Neuronal stem cell (in vitro differentiated cells): ENCODE measurements around the gene ISM1.

Source experiments
- DNase-seq: peaks from one replicate; pipeline ENCODE4 v3.0.0-alpha.2; 2013; ENCODE audit warnings: low spot score
- H2AFZ ChIP-seq: one replicate; pipeline ENCODE4 v1.6.1; 2013; ENCODE audit warnings: mild to moderate bottlenecking, low read length, inconsistent platforms
- H2AK5ac ChIP-seq: 2 replicates; pipeline ENCODE4 v1.6.1; 2013; ENCODE audit warnings: low read depth, mild to moderate bottlenecking, inconsistent platforms, low read length, moderate library complexity, mixed read lengths
- H2BK120ac ChIP-seq: 2 replicates; pipeline ENCODE4 v1.6.1; 2013; ENCODE audit warnings: low read depth, mild to moderate bottlenecking, inconsistent platforms, low read length, moderate library complexity, mixed read lengths
- H2BK12ac ChIP-seq: one replicate; pipeline ENCODE4 v1.6.1; 2013; ENCODE audit warnings: low read length, inconsistent platforms
- H2BK15ac ChIP-seq: 2 replicates; pipeline ENCODE4 v1.6.1; 2013; ENCODE audit warnings: mild to moderate bottlenecking, low read length, inconsistent platforms, mixed read lengths
- H2BK5ac ChIP-seq: one replicate; pipeline ENCODE4 v1.6.1; 2013; ENCODE audit warnings: inconsistent platforms, mild to moderate bottlenecking, low read length, moderate library complexity
- H3K14ac ChIP-seq: one replicate; pipeline ENCODE4 v1.6.1; 2013; ENCODE audit warnings: low read length, inconsistent platforms
- H3K18ac ChIP-seq: 2 replicates; pipeline ENCODE4 v1.6.1; 2013; ENCODE audit warnings: low read length, inconsistent platforms
- H3K23ac ChIP-seq: 2 replicates; pipeline ENCODE4 v1.6.1; 2013; ENCODE audit warnings: low read depth, mild to moderate bottlenecking, mixed read lengths, low read length, inconsistent platforms; ENCODE audit not compliant: poor library complexity
- H3K27ac ChIP-seq: replicated peaks from 3 replicates; pipeline ENCODE4 v1.5.1; 2013; ENCODE audit warnings: low read length, inconsistent platforms
- H3K27me3 ChIP-seq, 3 experiments: 2 replicates each; pipeline ENCODE4 v1.6.1; 2013; ENCODE audit warnings: low read length in 3 of 3, mild to moderate bottlenecking in 2 of 3, inconsistent platforms in 1 of 3, low read depth in 1 of 3, mixed read lengths in 1 of 3, moderate library complexity in 1 of 3; ENCODE audit not compliant: control insufficient read depth in 3 of 3, insufficient read depth in 3 of 3
- H3K36me3 ChIP-seq, 2 donors: replicated peaks in 1 of 2; 2 replicates each; pipeline ENCODE4 v1.6.1; 2013; ENCODE audit warnings: low read length in 2 of 2; ENCODE audit not compliant: control insufficient read depth in 2 of 2, insufficient read depth in 2 of 2
- H3K4ac ChIP-seq: 2 replicates; pipeline ENCODE4 v1.6.1; 2013; ENCODE audit warnings: inconsistent platforms, mild to moderate bottlenecking, low read length, moderate library complexity
- H3K4me1 ChIP-seq, 2 donors: 1 replicate in 1 of 2; 2 replicates in 1 of 2; pipeline ENCODE4 v1.6.1; 2013; ENCODE audit warnings: low read length in 2 of 2, low read depth in 1 of 2; ENCODE audit not compliant: control insufficient read depth in 2 of 2, insufficient read depth in 1 of 2
- H3K4me2 ChIP-seq: one replicate; pipeline ENCODE4 v1.6.1; 2013; ENCODE audit warnings: mild to moderate bottlenecking, low read length, inconsistent platforms; ENCODE audit not compliant: insufficient read depth, poor library complexity, severe bottlenecking
- H3K4me3 ChIP-seq, 2 donors: 2 replicates each; pipeline ENCODE4 v1.5.1; 2013; ENCODE audit warnings: low read length in 2 of 2, mild to moderate bottlenecking in 2 of 2, inconsistent platforms in 1 of 2, moderate library complexity in 1 of 2
- H3K79me1 ChIP-seq: one replicate; pipeline ENCODE4 v1.6.1; 2013; ENCODE audit warnings: low read depth, mild to moderate bottlenecking, inconsistent platforms, low read length, moderate library complexity
- H3K9ac ChIP-seq: one replicate; pipeline ENCODE4 v1.6.1; 2013; ENCODE audit warnings: mild to moderate bottlenecking, low read depth, low read length, inconsistent platforms; ENCODE audit not compliant: poor library complexity
- H3K9me3 ChIP-seq, 2 donors: replicated peaks in 1 of 2; 2 replicates each; pipeline versions ENCODE3 to v1.6.1; 2013; ENCODE audit warnings: low read length in 2 of 2, mild to moderate bottlenecking in 2 of 2, inconsistent platforms in 1 of 2, low read depth in 1 of 2, mixed read lengths in 1 of 2, moderate library complexity in 1 of 2; ENCODE audit not compliant: control insufficient read depth in 2 of 2, insufficient read depth in 1 of 2
- H4K8ac ChIP-seq: one replicate; pipeline ENCODE4 v1.6.1; 2013; ENCODE audit warnings: low read depth, mild to moderate bottlenecking, inconsistent platforms, low read length, moderate library complexity
- H4K91ac ChIP-seq: one replicate; pipeline ENCODE4 v1.6.1; 2013; ENCODE audit warnings: low read length, low read depth, mild to moderate bottlenecking, inconsistent platforms; ENCODE audit not compliant: poor library complexity
- WGBS, 2 donors: extraction: QIAGEN DNeasy Blood & Tissue Kit; methylation state at CpG; one replicate each; pipeline ENCODE4 v1.1.7; 2013; ENCODE audit warnings: missing lambda C conversion rate in 2 of 2, mixed read lengths in 1 of 2; ENCODE audit not compliant: insufficient read length in 2 of 2, insufficient replicate concordance in 1 of 2; ENCODE audit errors: extremely low coverage in 2 of 2; 5-methylcytosine and 5-hydroxymethylcytosine counted together

The ISM1 gene

GRCh38 chr20:13301596-13301995, 80.5 kb downstream of the ISM1 start:
- no peaks in the 10 kb centered on the region for H3K79me1 ChIP-seq
- H3K27ac ChIP-seq: no peak overlapping the region
- H2BK12ac ChIP-seq: no peak overlapping the region
- H3K4ac ChIP-seq: no peak overlapping the region
- H3K27me3 ChIP-seq: peaks cover 0 to under 1% (median 0%) of the 10 kb centered on the region in 3 experiments
- DNase-seq: no peak
- no peak overlapping the region for H2AFZ ChIP-seq
- no peak overlapping the region for H3K18ac ChIP-seq
- H2BK5ac ChIP-seq: no peak overlapping the region
- no peaks in the 10 kb centered on the region for H3K4me1 ChIP-seq
- peaks cover 0 to 2% of the 10 kb centered on the region in 2 donors for H3K9me3 ChIP-seq
- no peak overlapping the region for H3K14ac ChIP-seq
- H2AK5ac ChIP-seq: no peak overlapping the region
- H3K23ac ChIP-seq: no peak overlapping the region
- no peak overlapping the region for H3K4me2 ChIP-seq
- no CpG with 5 or more reads among the region's 2 CpGs for WGBS, 2 donors
- no peak overlapping the region for H3K4me3 ChIP-seq
- no peak overlapping the region for H4K91ac ChIP-seq
- H3K36me3 ChIP-seq: no peaks in the 10 kb centered on the region
- H3K9ac ChIP-seq: no peak overlapping the region
- no peak overlapping the region for H2BK120ac ChIP-seq
- no peak overlapping the region for H4K8ac ChIP-seq
- H2BK15ac ChIP-seq: no peak overlapping the region

- Histone ChIP-seq H2AFZ (no peak overlapping the region), H3K79me1 (no peaks in the 10 kb centered on the region), H4K8ac (no peak overlapping the region), H2BK12ac (no peak overlapping the region), H3K9me3 (peaks cover 0 to 2% of the 10 kb centered on the region in 2 donors), H2BK120ac (no peak overlapping the region), H3K9ac (no peak overlapping the region), H3K18ac (no peak overlapping the region), H2BK5ac (no peak overlapping the region), H2AK5ac (no peak overlapping the region), H2BK15ac (no peak overlapping the region), H3K27ac (no peak overlapping the region), H3K14ac (no peak overlapping the region), H3K4ac (no peak overlapping the region), H3K27me3 (peaks cover 0 to 3% (median 0%) of the 10 kb centered on the region in 3 experiments), H3K4me3 (no peak overlapping the region), H3K23ac (no peak overlapping the region), H4K91ac (no peak overlapping the region), H3K4me2 (no peak overlapping the region), H3K4me1 (peaks cover 0 to 1% of the 10 kb centered on the region in 2 donors), H3K36me3 (no peaks in the 10 kb centered on the region)
- DNase-seq: no peak
- no CpG with 5 or more reads among the region's 9 CpGs for WGBS, 2 donors
Observed at GRCh38 chr20:13302647-13303450, 81.8 kb downstream of the ISM1 start.

- no peaks in the 10 kb centered on the region for H3K36me3 ChIP-seq
- no peak overlapping the region for H3K4me3 ChIP-seq
- no peak for DNase-seq
- no peak overlapping the region for H3K23ac ChIP-seq
- H3K4me1 ChIP-seq: peaks cover 0 to 4% of the 10 kb centered on the region in 2 donors
- no peak overlapping the region for H3K4me2 ChIP-seq
- no peak overlapping the region for H2BK5ac ChIP-seq
- H3K4ac ChIP-seq: no peak overlapping the region
- no peak overlapping the region for H2BK15ac ChIP-seq
- no peak overlapping the region for H2AFZ ChIP-seq
- H4K8ac ChIP-seq: no peak overlapping the region
- no peak overlapping the region for H2AK5ac ChIP-seq
- H3K9ac ChIP-seq: no peak overlapping the region
- no CpG with 5 or more reads among the region's 6 CpGs for WGBS, 2 donors
- H3K79me1 ChIP-seq: no peaks in the 10 kb centered on the region
- no peak overlapping the region for H4K91ac ChIP-seq
- no peak overlapping the region for H2BK12ac ChIP-seq
- H3K14ac ChIP-seq: no peak overlapping the region
- H3K27ac ChIP-seq: no peak overlapping the region
- no peak overlapping the region for H2BK120ac ChIP-seq
- H3K18ac ChIP-seq: no peak overlapping the region
- peaks cover 0 to 8% (median 0%) of the 10 kb centered on the region in 3 experiments for H3K27me3 ChIP-seq
- H3K9me3 ChIP-seq: peaks cover 0 to 2% of the 10 kb centered on the region in 2 donors
Observed at GRCh38 chr20:13305284-13305683, 84.2 kb downstream of the ISM1 start.

GRCh38 chr20:13307562-13308163, 86.6 kb downstream of the ISM1 start:
- no peak overlapping the region for H4K8ac ChIP-seq
- no peak overlapping the region for H3K4ac ChIP-seq
- no peak overlapping the region for H2BK15ac ChIP-seq
- H3K79me1 ChIP-seq: no peaks in the 10 kb centered on the region
- H3K23ac ChIP-seq: no peak overlapping the region
- no peak overlapping the region for H2BK5ac ChIP-seq
- peaks cover 0 to 8% (median 0%) of the 10 kb centered on the region in 3 experiments for H3K27me3 ChIP-seq
- H3K18ac ChIP-seq: no peak overlapping the region
- no peak overlapping the region for H2AK5ac ChIP-seq
- no peak overlapping the region for H3K4me2 ChIP-seq
- H2BK12ac ChIP-seq: no peak overlapping the region
- no peak for DNase-seq
- peaks cover 0 to 4% of the 10 kb centered on the region in 2 donors for H3K4me1 ChIP-seq
- H3K4me3 ChIP-seq: no peak overlapping the region
- no peak overlapping the region for H3K9ac ChIP-seq
- peaks cover 0 to 2% of the 10 kb centered on the region in 2 donors for H3K9me3 ChIP-seq
- H3K27ac ChIP-seq: no peak overlapping the region
- H3K14ac ChIP-seq: no peak overlapping the region
- whole genome bisulfite sequencing, 2 donors: no CpG with 5 or more reads among the region's 9 CpGs
- no peak overlapping the region for H4K91ac ChIP-seq
- H2AFZ ChIP-seq: no peak overlapping the region
- no peak overlapping the region for H2BK120ac ChIP-seq
- H3K36me3 ChIP-seq: no peaks in the 10 kb centered on the region
